GM12878 (cell line): Measurements from ENCODE around the gene WHAMM. TPM values are rescaled to one million over a fixed set of nuclear protein-coding genes. Genes with fewer than 3 reads are reported as not detected.

Experiments
- ATAC-seq: fragments of 200-7000 bp; cut with Tn5 transposase; 3 replicates; pipeline ENCODE4 v1.9.1; 2020; ENCODE audit warnings: mild to moderate bottlenecking, moderate library complexity
- BruUV-seq: library from RNA; stranded (reverse); fragments of 400-500 nt; replicated peaks from 2 replicates; lab custom pipeline; 2021; lab: Mats Ljungman, UMichigan
- CTCF ChIA-PET: fragments of 300-600 bp; sonication (Branson Sonifier 250); formaldehyde crosslinking; extraction: SDS; loops from one replicate; lab custom pipeline; 2021; ENCODE audit warnings: inconsistent platforms; lab: Yijun Ruan, JAX
- POLR2A ChIA-PET: fragments of 350-600 bp; formaldehyde crosslinking; extraction: SDS; loops from one replicate; lab custom pipeline; 2021; ENCODE audit warnings: inconsistent platforms; lab: Charles Lee
- RAD21 ChIA-PET: fragments of 300-600 bp; sonication (Branson Sonifier 250); formaldehyde crosslinking; loops from one replicate; lab custom pipeline; 2023; ENCODE audit warnings: antibody characterized with exemption; ENCODE audit not compliant: unreplicated experiment; lab: Charles Lee
- SMC1A ChIA-PET: fragments of 300-600 bp; sonication (Branson Sonifier 250); formaldehyde crosslinking; loops from one replicate; lab custom pipeline; 2023; ENCODE audit not compliant: unreplicated experiment, uncharacterized antibody; lab: Charles Lee
- DNase-seq: peaks from one replicate; pipeline ENCODE4 v3.0.0-alpha.2; 2011; ENCODE audit warnings: low read depth, low spot score
- FAIRE-seq: peaks from 3 replicates; lab custom pipeline; 2011; peaks lifted over from hg19 to GRCh38; lab: Jason Lieb, UNC
- H2AFZ ChIP-seq: 2 replicates; pipeline ENCODE4 v1.6.0; 2011; ENCODE audit warnings: low read depth, low read length, control low read depth; ENCODE audit not compliant: control insufficient read depth
- H3K27ac ChIP-seq: 2 replicates; pipeline ENCODE4 v1.5.1; 2011; ENCODE audit warnings: control low read depth; ENCODE audit not compliant: control insufficient read depth, insufficient read depth
- H3K27me3 ChIP-seq, 2 experiments: replicated peaks in 1 of 2; 2 replicates each; pipeline versions ENCODE4 v1.6.0 to v1.6.1; 2011; ENCODE audit warnings: low read length in 1 of 2; ENCODE audit not compliant: control insufficient read depth in 2 of 2, insufficient read depth in 2 of 2
- H3K36me3 ChIP-seq, 2 experiments: 2 replicates each; pipeline ENCODE4 v1.5.1; 2011; ENCODE audit warnings: low read length in 1 of 2; ENCODE audit not compliant: control insufficient read depth in 2 of 2, insufficient read depth in 2 of 2
- H3K4me1 ChIP-seq: 2 replicates; pipeline ENCODE4 v1.6.1; 2011; ENCODE audit warnings: mild to moderate bottlenecking, low read length, moderate library complexity, mixed read lengths; ENCODE audit not compliant: control insufficient read depth, insufficient read depth
- H3K4me2 ChIP-seq: 2 replicates; pipeline ENCODE4 v1.6.0; 2011; ENCODE audit warnings: control low read depth; ENCODE audit not compliant: control insufficient read depth, insufficient read depth
- H3K4me3 ChIP-seq: fragments of 200-600 bp; sonication (generic); 2 replicates; pipeline ENCODE4 v1.5.1; 2016
- H3K79me2 ChIP-seq: 2 replicates; pipeline ENCODE4 v1.6.0; 2011; ENCODE audit warnings: low read length; ENCODE audit not compliant: control insufficient read depth, insufficient read depth
- H3K9ac ChIP-seq: 2 replicates; pipeline ENCODE4 v1.8.0; 2011; ENCODE audit warnings: low read length, control low read depth, mixed read lengths; ENCODE audit not compliant: control insufficient read depth, insufficient read depth
- H3K9me3 ChIP-seq: replicated peaks from 3 replicates; pipeline ENCODE4 v1.5.1; 2011; ENCODE audit warnings: mild to moderate bottlenecking, low read length; ENCODE audit not compliant: control insufficient read depth, insufficient read depth
- H4K20me1 ChIP-seq: 2 replicates; pipeline ENCODE4 v1.6.0; 2011; ENCODE audit not compliant: control insufficient read depth, insufficient read depth
- BCL11A ChIP-seq: IDR thresholded peaks from 2 replicates; pipeline ENCODE4 v1.6.1; 2011; ENCODE audit warnings: low read depth, low read length
- EED ChIP-seq: sonication (generic); IDR thresholded peaks from 2 replicates; pipeline ENCODE4 v1.6.1; 2016; ENCODE audit warnings: antibody characterized with exemption, low read depth
- HDAC2 ChIP-seq: fragments of 200-600 bp; sonication (generic); IDR thresholded peaks from 2 replicates; pipeline ENCODE4 v1.6.1; 2017
- HDAC6 ChIP-seq: fragments of 200-600 bp; sonication (generic); IDR thresholded peaks from one replicate; pipeline ENCODE4 v1.8.0; 2017; ENCODE audit warnings: antibody characterized with exemption; ENCODE audit not compliant: unreplicated experiment
- JUNB ChIP-seq: IDR thresholded peaks from 2 replicates; pipeline ENCODE4 v1.6.1; 2016; ENCODE audit warnings: antibody characterized with exemption, mild to moderate bottlenecking
- MXI1 ChIP-seq: fragments of 150-350 bp; IDR thresholded peaks from 2 replicates; pipeline ENCODE4 v1.6.1; 2011; ENCODE audit warnings: low read depth, mild to moderate bottlenecking, inconsistent platforms, low read length, improper control_type of control experiment
- NFXL1 ChIP-seq: fragments of 450-650 bp; IDR thresholded peaks from 2 replicates; pipeline ENCODE4 v1.6.1; 2017; ENCODE audit warnings: antibody characterized with exemption, mild to moderate bottlenecking, borderline replicate concordance
- PBX3 ChIP-seq: IDR thresholded peaks from 2 replicates; pipeline ENCODE4 v1.6.1; 2011; ENCODE audit warnings: mild to moderate bottlenecking, low read depth, low read length, moderate library complexity; ENCODE audit not compliant: insufficient replicate concordance
- PRDM15 ChIP-seq: fragments of 450-650 bp; formaldehyde crosslinking; IDR thresholded peaks from 2 replicates; pipeline ENCODE4 v1.4.0; 2020; ENCODE audit warnings: mild to moderate bottlenecking, moderate library complexity
- RELB ChIP-seq: fragments of 450-650 bp; IDR thresholded peaks from 2 replicates; pipeline ENCODE4 v1.6.1; 2017; ENCODE audit warnings: low read depth, mild to moderate bottlenecking, moderate library complexity
- SREBF1 ChIP-seq: IDR thresholded peaks from 2 replicates; pipeline ENCODE4 v1.6.1; 2012; ENCODE audit warnings: mild to moderate bottlenecking, low read length
- SREBF2 ChIP-seq: IDR thresholded peaks from 2 replicates; pipeline ENCODE4 v1.6.1; 2012; ENCODE audit warnings: mild to moderate bottlenecking, low read length
- STAT3 ChIP-seq: IDR thresholded peaks from 2 replicates; pipeline ENCODE4 v1.6.1; 2011; ENCODE audit warnings: low read depth, low read length, improper control_type of control experiment
- WGBS: methylation state at CpG from one replicate; pipeline ENCODE4 v1.1.6; 2016; ENCODE audit warnings: low lambda C conversion rate; ENCODE audit not compliant: insufficient replicate concordance, insufficient coverage; ENCODE audit errors: missing lambda C conversion rate; 5-methylcytosine and 5-hydroxymethylcytosine counted together
- in situ Hi-C: fragments of 300-500 bp; cut with MboI; formaldehyde crosslinking; loops from 9 replicates; pipeline ENCODE4 v1.14.3; 2018; ENCODE audit warnings: mixed read lengths
- intact Hi-C: fragments of 100-400 bp; cut with micrococcal nuclease; formaldehyde crosslinking; loops from one replicate; pipeline ENCODE4 v1.14.2; 2022; ENCODE audit not compliant: unreplicated experiment
- polyA plus RNA-seq, 11 experiments: library from polyadenylated mRNA; depleted of rRNA in 4 of 11; unstranded in 6 of 11; stranded (reverse) in 5 of 11; fragments of >200 nt; fragmentation: Nextera tagmentation in 4 of 11; fragmentation: Illumina TruSeq in 1 of 11; extraction: Ambion mirVana in 4 of 11; extraction: Trizol in 1 of 11; gene quantifications; 1 replicate in 1 of 11; 2 replicates in 10 of 11; pipeline versions ENCODE4 v1.2.1 to v1.2.3, GENCODE V29; 2011 to 2016; ENCODE audit warnings: inconsistent platforms in 2 of 11, missing spikeins in 2 of 11, low read depth in 1 of 11
- total RNA-seq, 4 experiments: library from RNA; depleted of rRNA in 3 of 4; stranded (reverse); fragments of >200 nt in 3 of 4; fragmentation: Illumina TruSeq in 1 of 4; extraction: Trizol in 1 of 4; gene quantifications; 2 replicates each; pipeline versions ENCODE4 v1.2.1 to v1.2.3, GENCODE V29; 2013 to 2021

The WHAMM gene
- total and polyA plus RNA-seq, 10 of the 15 experiments (the other 5 are each of a cell fraction or from before 2014, with no cell fraction given) = 0.87 to 6.7 (median 2.5) TPM

GRCh38 chr15:82774496-82774895 is 34.9 kb upstream of the WHAMM start:
- no peak for TF ChIP-seq NFXL1
- no peak for TF ChIP-seq HDAC6
- TF ChIP-seq PBX3 = no peak
- TF ChIP-seq SREBF2 = no peak
- TF ChIP-seq SREBF1 = no peak
- no peak for TF ChIP-seq HDAC2
- no peak for TF ChIP-seq EED
- no peaks in the 10 kb centered on the region for H3K4me1 ChIP-seq
- 36% methylated on average over 6 of the region's 7 CpGs for WGBS
- intact Hi-C loops (no loop called here), in situ Hi-C loops (no loop called here)
- no peak for FAIRE-seq
- ChIA-PET POLR2A (interaction anchor here (0.7 to 1.2 kb wide), 2 partner anchors 35 to 62 kb away, joined by 4 to 6 read pairs; no protein-coding TSS in a partner anchor), RAD21 (no interaction called here), CTCF (no interaction called here), SMC1A (no interaction called here)
- H3K9me3 ChIP-seq = no peaks in the 10 kb centered on the region
- no peak overlapping the region for H2AFZ ChIP-seq
- BruUV-seq = no TSS peak
- DNase-seq = no peak
- H4K20me1 ChIP-seq = no peaks in the 10 kb centered on the region
- no peaks in the 10 kb centered on the region for H3K79me2 ChIP-seq
- no peaks in the 10 kb centered on the region for H3K36me3 ChIP-seq
- H3K27ac ChIP-seq = no peak overlapping the region
- no peak for ATAC-seq
- H3K4me3 ChIP-seq = no peak overlapping the region
- no peaks in the 10 kb centered on the region for H3K27me3 ChIP-seq
- no peak overlapping the region for H3K9ac ChIP-seq
- H3K4me2 ChIP-seq = no peak overlapping the region

- Histone ChIP-seq H3K9me3 (no peaks in the 10 kb centered on the region), H3K27ac (no peak overlapping the region), H3K36me3 (no peaks in the 10 kb centered on the region), H3K4me3 (no peak overlapping the region), H3K79me2 (no peaks in the 10 kb centered on the region), H2AFZ (no peak overlapping the region), H3K4me1 (no peaks in the 10 kb centered on the region), H3K4me2 (no peak overlapping the region), H4K20me1 (no peaks in the 10 kb centered on the region), H3K9ac (no peak overlapping the region), H3K27me3 (no peaks in the 10 kb centered on the region)
- ATAC-seq (no peak), DNase-seq (no peak), FAIRE-seq (no peak)
- RAD21 ChIA-PET = no interaction called here
- BruUV-seq = no TSS peak
- in situ Hi-C loops (no loop called here), intact Hi-C loops (no loop called here)
- CTCF ChIA-PET = no interaction called here
- SMC1A ChIA-PET = no interaction called here
- WGBS = 37% methylated on average over 3 of the region's 3 CpGs
- POLR2A ChIA-PET = no interaction called here
- TF ChIP-seq BCL11A (no peak), RELB (no peak), MXI1 (no peak), JUNB (no peak), STAT3 (no peak), PRDM15 (CRISPR knock-in tag) (no peak)
Measured at GRCh38 chr15:82778755-82779154, 30.7 kb upstream of the WHAMM start.
